ENCODE measurements around the gene STIM2. TPM values are rescaled to one million over a fixed set of nuclear protein-coding genes. Genes with fewer than 3 reads are reported as not detected.

Gene STIM2
- total and polyA plus RNA-seq, 9 of the 15 experiments (the other 6 are each of a cell fraction or from before 2014, with no cell fraction given), result 7.2 to 26.8 (median 15.4) TPM

- Histone ChIP-seq H3K9ac (ENCODE audit: insufficient read depth in 1 of 2, low read depth in 2 of 2, low read length in 2 of 2) (no peak overlapping the region), H3K36me3 (ENCODE audit: control insufficient read depth, insufficient read depth, low read length) (no peaks in the 10 kb centered on the region), H4K20me1 (replicated peaks; ENCODE audit: control insufficient read depth, insufficient read depth, low read length) (no peaks in the 10 kb centered on the region), H3K4me1 (replicated peaks in 1 of 2; ENCODE audit: control insufficient read depth in 2 of 2, insufficient read depth in 2 of 2, low read length in 2 of 2) (peaks cover 0 to 9% of the 10 kb centered on the region in 2 experiments; a peak in 1 of 5 replicates), H3K9me3 (replicated peaks; ENCODE audit: control insufficient read depth, insufficient read depth, low read depth, low read length) (no peaks in the 10 kb centered on the region), H3K27ac (ENCODE audit: extremely low read depth, low read depth, low read length) (no peak overlapping the region), H3K4me2 (ENCODE audit: insufficient read depth, low read length) (no peak overlapping the region), H3K27me3 (ENCODE audit: control insufficient read depth in 2 of 2, insufficient read depth in 2 of 2, low read length in 2 of 2) (no peaks in the 10 kb centered on the region), H2AFZ (ENCODE audit: low read depth, low read length) (no peak overlapping the region), H3K4me3 (no peak overlapping the region), H3K79me2 (ENCODE audit: control insufficient read depth, insufficient read depth, low read length) (no peaks in the 10 kb centered on the region), H3K9me1 (ENCODE audit: control insufficient read depth, insufficient read depth, low read length) (no peaks in the 10 kb centered on the region)
- intact Hi-C loops (cut with micrococcal nuclease), result no loop called here
- peak; percentile 31; the same call in 1 of the 3 replicates for ATAC-seq
- FAIRE-seq, result no peak
- ChIA-PET POLR2A (no interaction called here), CTCF (ENCODE audit: low intra/inter-chr PET ratio) (no interaction called here)
- BruUV-seq (replicated peaks), result no TSS peak
- no peak for DNase-seq (ENCODE audit: extremely low read depth in 1 of 4, low spot score in 3 of 4)
- TF ChIP-seq ZNF175 (CRISPR knock-in tag; IDR thresholded peaks at IDR 0.05; ENCODE audit: low read depth), result no peak
- TF ChIP-seq ZKSCAN8 (CRISPR knock-in tag; IDR thresholded peaks at IDR 0.05), result no peak
- no peak for TF ChIP-seq TCF15 (CRISPR knock-in tag; IDR thresholded peaks at IDR 0.05)
- no peak for TF ChIP-seq TCF7L2 (IDR thresholded peaks at IDR 0.05; ENCODE audit: low read depth, low read length)
- no peak for TF ChIP-seq MAZ (CRISPR knock-in tag; conservative IDR thresholded peaks at IDR 0.05 in 1 of 2, IDR thresholded peaks at IDR 0.05 in 1 of 2)
- no peak for TF ChIP-seq MNT (conservative IDR thresholded peaks at IDR 0.05)
- TF ChIP-seq SIRT6 (IDR thresholded peaks at IDR 0.05; ENCODE audit: low read depth, low read length), result no peak
- no peak for TF ChIP-seq TFAP4 (CRISPR knock-in tag; IDR thresholded peaks at IDR 0.05; ENCODE audit: borderline replicate concordance)
- no peak for TF ChIP-seq ETV5 (CRISPR knock-in tag; IDR thresholded peaks at IDR 0.05; ENCODE audit: low read depth)
- TF ChIP-seq TAF15 (IDR thresholded peaks at IDR 0.05; ENCODE audit: low read depth, low read length), result no peak
- TF ChIP-seq C11orf30 (IDR thresholded peaks at IDR 0.05; ENCODE audit: low read depth), result no peak
- TF ChIP-seq PRMT5 (CRISPR knock-in tag; IDR thresholded peaks at IDR 0.05), result no peak
- no peak for TF ChIP-seq ZNF639 (CRISPR knock-in tag; conservative IDR thresholded peaks at IDR 0.05 in 1 of 2, IDR thresholded peaks at IDR 0.05 in 1 of 2)
- WGBS (ENCODE audit: insufficient coverage, low coverage, missing lambda C conversion rate), result 78% methylated on average over 4 of the region's 4 CpGs
- in situ Hi-C loops (cut with MboI), result no loop called here
These were observed 98.4 kb downstream of the STIM2 start for GRCh38 chr4:26958925-26959653.

Measured in K562 (cell line).